Endodermal cell (in vitro differentiated cells): ENCODE data around the gene UBE2D2. TPM values are rescaled to one million over a fixed set of nuclear protein-coding genes. Genes with fewer than 3 reads are reported as not detected.
"Not testable (repeated sequence)": the region's sequence is repeated elsewhere in the genome, so short reads cannot be mapped to it uniquely, and the experiment has no call there.

Experiments used
- DNase-seq: peaks from one replicate; pipeline ENCODE4 v3.0.0-alpha.2; 2017
- H3K27ac ChIP-seq: 2 replicates; pipeline ENCODE4 v1.5.1; 2013; ENCODE audit warnings: mild to moderate bottlenecking, low read depth, low read length, moderate library complexity
- H3K27me3 ChIP-seq: 2 replicates; pipeline ENCODE4 v1.6.1; 2013; ENCODE audit warnings: mild to moderate bottlenecking, low read length, moderate library complexity; ENCODE audit not compliant: insufficient read depth, control insufficient read depth, poor library complexity, severe bottlenecking
- H3K36me3 ChIP-seq: 2 replicates; pipeline ENCODE4 v1.7.0; 2013; ENCODE audit warnings: mild to moderate bottlenecking, low read length, moderate library complexity; ENCODE audit not compliant: control insufficient read depth, insufficient read depth
- H3K4me1 ChIP-seq: one replicate; pipeline ENCODE4 v1.7.0; 2013; ENCODE audit warnings: low read length; ENCODE audit not compliant: control insufficient read depth, insufficient read depth
- H3K4me3 ChIP-seq: 2 replicates; pipeline ENCODE4 v1.5.1; 2013; ENCODE audit warnings: mild to moderate bottlenecking, low read length, moderate library complexity
- H3K9ac ChIP-seq: 2 replicates; pipeline ENCODE4 v1.6.1; 2013; ENCODE audit warnings: mild to moderate bottlenecking, low read length, moderate library complexity; ENCODE audit not compliant: poor library complexity, severe bottlenecking; ENCODE audit errors: extremely low read depth
- H3K9me3 ChIP-seq: 2 replicates; pipeline ENCODE4 v1.6.1; 2013; ENCODE audit warnings: mild to moderate bottlenecking, low read length, moderate library complexity; ENCODE audit not compliant: control insufficient read depth
- H3K27ac Mint-ChIP-seq: 2 replicates; pipeline ENCODE4 v1.8.0; 2020; ENCODE audit warnings: mixed read lengths
- H3K27me3 Mint-ChIP-seq: 2 replicates; pipeline ENCODE4 v1.8.0; 2021; ENCODE audit warnings: mild to moderate bottlenecking, mixed read lengths; ENCODE audit not compliant: insufficient read depth
- H3K36me3 Mint-ChIP-seq: 2 replicates; pipeline ENCODE4 v1.8.0; 2020; ENCODE audit warnings: low read depth, mixed read lengths
- H3K4me1 Mint-ChIP-seq: 2 replicates; pipeline ENCODE4 v1.8.0; 2020; ENCODE audit warnings: mixed read lengths
- H3K4me3 Mint-ChIP-seq: 2 replicates; pipeline ENCODE4 v1.8.0; 2020; ENCODE audit warnings: mild to moderate bottlenecking, moderate library complexity, mixed read lengths
- H3K9me3 Mint-ChIP-seq: 2 replicates; pipeline ENCODE4 v1.8.0; 2020; ENCODE audit warnings: mild to moderate bottlenecking, mixed read lengths
- WGBS, 2 experiments: methylation state at CpG; one replicate each; pipeline versions ENCODE4 v1.1.5 to v1.1.7; 2013; ENCODE audit warnings: missing lambda C conversion rate in 2 of 2, mixed read lengths in 1 of 2; ENCODE audit not compliant: insufficient coverage in 1 of 2, insufficient read length in 1 of 2; 5-methylcytosine and 5-hydroxymethylcytosine counted together
- total RNA-seq, 2 donors: library from RNA; stranded (reverse); fragmentation: NEBNext Ultra II Directional in 1 of 2; extraction: Animal tissue kit (Norgen Biotek cat#: 25700) in 1 of 2; gene quantifications; 2 replicates in 1 of 2; 3 replicates in 1 of 2; pipeline ENCODE4 v1.2.1, GENCODE V29; 2021
- TF ChIP-seq, protein P1 (sequence below): fragments of 200-600 bp; sonication (generic); conservative IDR thresholded peaks from 2 replicates; pipeline ENCODE4 v1.5.0; 2021; ENCODE audit warnings: antibody characterized with exemption, mild to moderate bottlenecking

The UBE2D2 gene
- total RNA-seq, 2 donors from 2014 or later = 172 to 202 TPM

DNA sequence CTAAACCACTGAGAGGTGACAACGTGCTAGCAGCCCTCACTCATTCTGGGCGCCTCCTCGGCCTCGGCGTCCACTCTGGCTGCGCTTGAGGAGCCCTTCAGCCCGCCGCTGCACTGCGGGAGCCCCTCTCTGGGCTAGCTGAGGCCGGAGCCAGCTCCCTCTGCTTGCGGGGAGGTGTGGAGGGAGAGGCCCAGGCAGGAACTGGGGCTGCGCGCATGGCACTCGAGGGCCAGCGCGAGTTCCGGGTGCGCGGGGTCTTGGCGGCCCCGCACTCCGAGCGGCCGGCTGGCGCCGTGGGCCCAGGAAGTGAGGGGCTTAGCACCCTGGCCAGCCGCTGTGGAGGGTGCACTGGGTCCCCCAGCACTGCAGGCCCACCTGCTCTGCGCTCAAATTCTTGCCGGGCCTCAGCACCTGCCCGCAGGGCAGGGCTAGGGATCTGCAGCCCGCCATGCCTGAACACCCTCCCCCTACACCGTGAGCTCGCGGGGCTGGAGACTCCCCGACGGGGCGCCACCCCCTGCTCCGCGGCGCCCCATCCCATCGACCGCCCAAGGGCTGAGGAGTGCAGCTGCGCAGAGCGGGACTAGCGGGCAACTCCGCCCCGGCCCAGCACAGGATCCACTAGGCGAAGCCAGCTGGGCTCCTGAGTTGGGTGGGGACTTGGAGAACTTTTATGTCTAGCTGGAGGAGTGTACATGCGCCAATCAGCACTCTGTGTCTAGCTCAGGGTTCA is 11.8 kb upstream of the UBE2D2 start:
- Mint-ChIP-seq H3K36me3 (peaks cover 5% of the 10 kb centered on the region), H3K9me3 (peaks cover 24% of the 10 kb centered on the region), H3K27me3 (no peaks in the 10 kb centered on the region), H3K27ac (no peak overlapping the region), H3K4me3 (no peak overlapping the region), H3K4me1 (no peaks in the 10 kb centered on the region)
- H3K27ac ChIP-seq = no peak overlapping the region
- no peak overlapping the region for H3K9ac ChIP-seq
- no peaks in the 10 kb centered on the region for H3K27me3 ChIP-seq
- H3K9me3 ChIP-seq = peaks cover 20% of the 10 kb centered on the region
- no peak overlapping the region for H3K4me3 ChIP-seq
- H3K36me3 ChIP-seq = no peaks in the 10 kb centered on the region
- TF ChIP-seq, protein P1, sequence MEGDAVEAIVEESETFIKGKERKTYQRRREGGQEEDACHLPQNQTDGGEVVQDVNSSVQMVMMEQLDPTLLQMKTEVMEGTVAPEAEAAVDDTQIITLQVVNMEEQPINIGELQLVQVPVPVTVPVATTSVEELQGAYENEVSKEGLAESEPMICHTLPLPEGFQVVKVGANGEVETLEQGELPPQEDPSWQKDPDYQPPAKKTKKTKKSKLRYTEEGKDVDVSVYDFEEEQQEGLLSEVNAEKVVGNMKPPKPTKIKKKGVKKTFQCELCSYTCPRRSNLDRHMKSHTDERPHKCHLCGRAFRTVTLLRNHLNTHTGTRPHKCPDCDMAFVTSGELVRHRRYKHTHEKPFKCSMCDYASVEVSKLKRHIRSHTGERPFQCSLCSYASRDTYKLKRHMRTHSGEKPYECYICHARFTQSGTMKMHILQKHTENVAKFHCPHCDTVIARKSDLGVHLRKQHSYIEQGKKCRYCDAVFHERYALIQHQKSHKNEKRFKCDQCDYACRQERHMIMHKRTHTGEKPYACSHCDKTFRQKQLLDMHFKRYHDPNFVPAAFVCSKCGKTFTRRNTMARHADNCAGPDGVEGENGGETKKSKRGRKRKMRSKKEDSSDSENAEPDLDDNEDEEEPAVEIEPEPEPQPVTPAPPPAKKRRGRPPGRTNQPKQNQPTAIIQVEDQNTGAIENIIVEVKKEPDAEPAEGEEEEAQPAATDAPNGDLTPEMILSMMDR = no peak
- no peaks in the 10 kb centered on the region for H3K4me1 ChIP-seq
- DNase-seq = no peak
- WGBS, 2 experiments = 95 to 97% methylated on average over 23 to 49 of the region's 49 CpGs

DNA sequence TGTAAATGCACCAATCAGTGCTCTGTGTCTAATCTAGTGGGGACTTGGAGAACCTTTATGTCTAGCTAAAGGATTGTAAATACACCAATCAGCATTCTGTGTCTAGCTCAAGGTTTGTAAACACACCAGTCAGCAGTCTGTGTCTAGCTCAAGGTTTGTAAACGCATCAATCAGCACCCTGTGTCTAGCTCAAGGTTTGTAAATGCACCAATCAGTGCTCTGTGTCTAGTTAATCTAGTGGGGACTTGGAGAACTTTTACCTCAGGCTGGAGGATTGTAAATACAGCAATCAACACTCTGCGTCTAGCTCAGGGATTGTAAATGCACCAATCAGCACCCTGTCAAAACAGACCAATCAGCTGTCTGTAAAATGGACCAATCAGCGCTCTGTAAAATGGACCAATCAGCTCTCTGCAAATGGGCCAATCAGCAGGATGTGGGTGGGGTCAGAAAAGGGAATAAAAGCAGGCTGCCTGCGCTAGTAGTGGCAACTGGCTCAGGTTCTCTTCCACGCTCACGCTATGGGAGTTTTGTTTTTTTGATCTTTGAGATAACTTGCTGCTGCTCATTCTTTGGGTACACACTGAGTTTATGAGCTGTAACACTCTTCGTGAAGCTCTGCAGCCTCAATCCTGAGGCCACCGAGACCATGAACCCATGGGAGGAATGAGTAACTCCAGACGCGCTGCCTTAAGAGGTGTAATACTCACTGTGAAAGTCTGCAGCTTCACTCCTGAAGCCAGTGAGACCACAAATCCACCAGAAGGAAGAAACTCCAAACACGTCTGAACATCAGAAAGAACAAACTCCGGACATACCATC is 10.9 kb upstream of the UBE2D2 start:
- not testable (repeated sequence) for H3K4me1 ChIP-seq, H3K9ac ChIP-seq, DNase-seq, H3K27ac ChIP-seq, H3K27me3 Mint-ChIP-seq, H3K4me1 Mint-ChIP-seq, H3K27me3 ChIP-seq, H3K4me3 ChIP-seq, H3K36me3 ChIP-seq, H3K4me3 Mint-ChIP-seq, H3K27ac Mint-ChIP-seq, H3K36me3 Mint-ChIP-seq
- peaks cover 24% of the 10 kb centered on the region for H3K9me3 Mint-ChIP-seq
- peaks cover 20% of the 10 kb centered on the region for H3K9me3 ChIP-seq
- 89 to 96% methylated on average over 11 to 12 of the region's 12 CpGs for whole genome bisulfite sequencing, 2 experiments

GRCh38 chr5:139551191-139551889 is 9.8 kb upstream of the UBE2D2 start:
- no peaks in the 10 kb centered on the region for H3K4me1 Mint-ChIP-seq
- Histone ChIP-seq H3K27ac (no peak overlapping the region), H3K9me3 (peaks cover 20% of the 10 kb centered on the region), H3K4me1 (no peaks in the 10 kb centered on the region), H3K9ac (no peak overlapping the region), H3K4me3 (no peak overlapping the region), H3K36me3 (no peaks in the 10 kb centered on the region), H3K27me3 (no peaks in the 10 kb centered on the region)
- no peak overlapping the region for H3K27ac Mint-ChIP-seq
- DNase-seq = no peak
- WGBS, 2 experiments = 80 to 84% methylated on average over 2 of the region's 2 CpGs
- H3K9me3 Mint-ChIP-seq = peaks cover 24% of the 10 kb centered on the region
- H3K36me3 Mint-ChIP-seq = peaks cover 5% of the 10 kb centered on the region
- TF ChIP-seq, protein P1 = no peak
- H3K27me3 Mint-ChIP-seq = no peaks in the 10 kb centered on the region
- no peak overlapping the region for H3K4me3 Mint-ChIP-seq
